Esophagus muscularis mucosa (tissue), 4 donors: ENCODE results near the gene ST3GAL5. TPM values are rescaled to one million over a fixed set of nuclear protein-coding genes. Genes with fewer than 3 reads are reported as not detected.
A peak's percentile ranks its signal among the peaks of the same experiment; 100 is the strongest.

Experiments used
- DNase-seq: peaks from one replicate; pipeline ENCODE4 v3.0.0-alpha.2; 2017; ENCODE audit errors: extremely low spot score
- H3K27ac ChIP-seq, 4 donors: fragments of 200-600 bp; sonication (generic); replicated peaks in 1 of 4; 1 replicate in 3 of 4; 2 replicates in 1 of 4; pipeline ENCODE4 v1.5.1; 2016 to 2019; ENCODE audit warnings: mild to moderate bottlenecking in 1 of 4
- H3K27me3 ChIP-seq, 4 donors: fragments of 200-600 bp; sonication (generic); one replicate each; pipeline versions ENCODE4 v1.5.1 to v1.6.0; 2016 to 2019
- H3K36me3 ChIP-seq, 4 donors: fragments of 200-600 bp; sonication (generic); one replicate each; pipeline ENCODE4 v1.5.1; 2016 to 2019
- H3K4me1 ChIP-seq, 4 donors: fragments of 200-600 bp; sonication (generic); one replicate each; pipeline ENCODE4 v1.5.1; 2016 to 2019
- H3K4me3 ChIP-seq, 4 donors: fragments of 200-600 bp; sonication (generic); 1 replicate in 2 of 4; 2 replicates in 2 of 4; pipeline ENCODE4 v1.5.1; 2016 to 2019; ENCODE audit warnings: mild to moderate bottlenecking in 4 of 4, moderate library complexity in 1 of 4
- H3K9me3 ChIP-seq, 4 donors: fragments of 200-600 bp; sonication (generic); 1 replicate in 3 of 4; 2 replicates in 1 of 4; pipeline ENCODE4 v1.5.1; 2016 to 2019
- EP300 ChIP-seq: sonication (generic); formaldehyde crosslinking; IDR thresholded peaks from one replicate; pipeline ENCODE4 v1.6.1; 2017; ENCODE audit warnings: antibody characterized with exemption
- POLR2A ChIP-seq: fragments of 450-650 bp; IDR thresholded peaks from one replicate; pipeline ENCODE4 v1.6.1; 2017; ENCODE audit warnings: antibody characterized with exemption, moderate library complexity, mild to moderate bottlenecking, low read depth
- POLR2AphosphoS5 ChIP-seq, 2 donors: sonication (generic); formaldehyde crosslinking; IDR thresholded peaks; one replicate each; pipeline ENCODE4 v1.6.1; 2017; ENCODE audit warnings: antibody characterized with exemption in 2 of 2
- WGBS: methylation state at CpG from one replicate; pipeline ENCODE4 v1.1.5; 2018; 5-methylcytosine and 5-hydroxymethylcytosine counted together
- intact Hi-C: fragments of 100-400 bp; cut with DNase I; formaldehyde crosslinking; loops from one replicate; pipeline ENCODE4 v1.15.1; 2023
- total RNA-seq, 4 donors: library from RNA; depleted of rRNA; stranded (reverse); fragments of >200 nt; gene quantifications; one replicate each; pipeline versions ENCODE4 v1.1.0 to v1.2.1, GENCODE V29; 2016
- TF ChIP-seq, protein P1 (sequence below), 3 experiments: fragments of 200-600 bp in 2 of 3; fragments of 450-650 bp in 1 of 3; sonication (generic) in 2 of 3; IDR thresholded peaks; one replicate each; pipeline ENCODE4 v1.5.1; 2017 to 2019; ENCODE audit warnings: antibody characterized with exemption in 3 of 3, mild to moderate bottlenecking in 2 of 3, moderate library complexity in 1 of 3

Gene ST3GAL5
- total RNA-seq, 4 donors from 2014 or later: 11.3 to 21.6 (median 19.4) TPM

- WGBS: 89% methylated on average over 5 of the region's 5 CpGs
- peaks cover 26 to 58% (median 44%) of the 10 kb centered on the region in 4 donors for H3K4me1 ChIP-seq
- no peaks in the 10 kb centered on the region for H3K9me3 ChIP-seq
- H3K36me3 ChIP-seq: no peaks in the 10 kb centered on the region
- no peaks in the 10 kb centered on the region for H3K27me3 ChIP-seq
- no peak for TF ChIP-seq EP300
- TF ChIP-seq POLR2AphosphoS5 (IDR thresholded peaks at IDR 0.05): no peak
- TF ChIP-seq, protein P1, sequence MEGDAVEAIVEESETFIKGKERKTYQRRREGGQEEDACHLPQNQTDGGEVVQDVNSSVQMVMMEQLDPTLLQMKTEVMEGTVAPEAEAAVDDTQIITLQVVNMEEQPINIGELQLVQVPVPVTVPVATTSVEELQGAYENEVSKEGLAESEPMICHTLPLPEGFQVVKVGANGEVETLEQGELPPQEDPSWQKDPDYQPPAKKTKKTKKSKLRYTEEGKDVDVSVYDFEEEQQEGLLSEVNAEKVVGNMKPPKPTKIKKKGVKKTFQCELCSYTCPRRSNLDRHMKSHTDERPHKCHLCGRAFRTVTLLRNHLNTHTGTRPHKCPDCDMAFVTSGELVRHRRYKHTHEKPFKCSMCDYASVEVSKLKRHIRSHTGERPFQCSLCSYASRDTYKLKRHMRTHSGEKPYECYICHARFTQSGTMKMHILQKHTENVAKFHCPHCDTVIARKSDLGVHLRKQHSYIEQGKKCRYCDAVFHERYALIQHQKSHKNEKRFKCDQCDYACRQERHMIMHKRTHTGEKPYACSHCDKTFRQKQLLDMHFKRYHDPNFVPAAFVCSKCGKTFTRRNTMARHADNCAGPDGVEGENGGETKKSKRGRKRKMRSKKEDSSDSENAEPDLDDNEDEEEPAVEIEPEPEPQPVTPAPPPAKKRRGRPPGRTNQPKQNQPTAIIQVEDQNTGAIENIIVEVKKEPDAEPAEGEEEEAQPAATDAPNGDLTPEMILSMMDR (IDR thresholded peaks at IDR 0.05): no peak
- TF ChIP-seq POLR2A: no peak
- peak overlapping the region; percentile 75 to 95 (median 89) for H3K4me3 ChIP-seq
- peak overlapping the region; percentile 88 to 95 (median 88) for H3K27ac ChIP-seq
- DNase-seq: no peak
- intact Hi-C loops: no loop called here
Measured at GRCh38 chr2:85890522-85891176, 1.9 kb upstream of the ST3GAL5 start.

DNA sequence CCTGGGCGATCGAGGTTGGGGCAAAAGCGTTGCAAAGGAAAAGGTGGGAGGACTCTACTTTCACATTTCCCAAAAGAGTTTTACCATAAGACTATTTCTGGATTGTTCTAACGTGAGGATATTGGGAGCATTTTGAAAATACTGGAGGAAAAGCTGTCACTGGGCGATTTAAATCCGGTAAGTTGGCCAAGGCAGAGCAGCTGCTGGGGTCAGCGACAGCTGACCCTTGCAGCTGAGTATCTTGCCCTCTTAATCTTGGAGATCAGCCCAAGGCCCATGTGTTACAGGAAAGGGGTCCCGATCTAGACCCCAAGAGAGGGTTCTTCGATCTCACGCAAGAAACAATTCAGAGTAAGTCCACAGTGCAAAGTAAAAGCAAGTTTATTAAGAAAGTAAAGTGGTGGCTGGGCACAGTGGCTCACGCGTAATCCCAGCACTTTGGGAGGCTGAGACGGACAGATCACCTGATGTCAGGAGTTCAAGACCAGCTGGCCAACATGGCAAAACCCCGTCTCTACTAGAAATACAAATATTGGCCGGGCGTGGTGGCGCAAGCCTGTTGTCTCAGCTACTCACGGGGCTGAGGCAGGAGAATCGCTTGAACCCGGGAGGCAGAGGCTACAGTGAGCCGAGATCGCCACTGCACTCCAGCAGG, 964 bp upstream of the ST3GAL5 start:
- intact Hi-C loops: loop anchor here (5.0 kb wide), 2 partner anchors 62 to 108 kb away; no protein-coding TSS in a partner anchor
- TF ChIP-seq, protein P1 (IDR thresholded peaks at IDR 0.05): no peak
- TF ChIP-seq POLR2A: no peak
- TF ChIP-seq EP300: no peak
- TF ChIP-seq POLR2AphosphoS5 (IDR thresholded peaks at IDR 0.05): no peak
- 34% methylated on average over 22 of the region's 22 CpGs for WGBS
- peak overlapping the region; percentile 75 to 95 (median 89) for H3K4me3 ChIP-seq
- peaks cover 26 to 65% (median 47%) of the 10 kb centered on the region in 4 donors for H3K4me1 ChIP-seq
- DNase-seq: no peak
- H3K27me3 ChIP-seq: no peaks in the 10 kb centered on the region
- no peaks in the 10 kb centered on the region for H3K9me3 ChIP-seq
- no peaks in the 10 kb centered on the region for H3K36me3 ChIP-seq
- H3K27ac ChIP-seq: peak overlapping the region; percentile 88 to 95 (median 88)

DNA sequence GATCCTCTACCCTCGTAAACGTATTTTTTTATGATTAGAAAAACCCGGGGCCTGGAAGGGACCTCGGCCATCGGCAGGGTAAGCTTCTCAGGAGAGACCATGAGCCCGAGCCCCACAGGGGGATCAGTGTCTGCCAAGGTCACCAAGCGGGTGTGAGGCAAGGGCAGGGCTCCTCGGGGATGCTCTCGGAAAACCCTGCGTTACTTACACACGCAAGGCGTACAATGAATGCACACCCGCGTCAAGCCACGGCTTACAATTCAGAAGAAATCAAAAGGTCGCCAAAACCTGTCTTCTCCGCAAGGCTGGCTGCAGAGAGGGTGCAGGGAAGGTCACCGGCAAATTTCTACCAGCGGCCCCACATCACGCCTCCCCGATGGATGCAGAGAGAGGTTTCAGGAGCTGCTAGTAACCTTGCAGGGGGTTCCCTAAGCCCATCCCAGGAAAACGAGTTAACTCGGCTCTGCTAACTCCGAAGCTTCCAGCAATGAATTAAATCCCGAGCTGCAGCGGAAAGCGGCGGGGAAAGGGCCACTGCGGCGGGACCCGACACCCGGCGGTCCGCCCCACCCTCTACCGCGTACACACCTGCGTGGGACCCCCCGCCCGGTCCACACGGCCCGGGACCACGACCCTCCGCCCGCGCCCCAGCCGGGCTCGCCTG, 638 bp downstream of the ST3GAL5 start:
- peak overlapping the region; percentile 75 to 95 (median 89) for H3K4me3 ChIP-seq
- H3K36me3 ChIP-seq: no peaks in the 10 kb centered on the region
- 1% methylated on average over 41 of the region's 47 CpGs for WGBS
- H3K4me1 ChIP-seq: peaks cover 26 to 64% (median 47%) of the 10 kb centered on the region in 4 donors
- TF ChIP-seq, protein P1 (IDR thresholded peaks at IDR 0.05): no peak
- no peak for TF ChIP-seq POLR2A
- TF ChIP-seq EP300: no peak
- TF ChIP-seq POLR2AphosphoS5 (IDR thresholded peaks at IDR 0.05): no peak
- DNase-seq: no peak
- peak overlapping the region; percentile 88 to 95 (median 88) for H3K27ac ChIP-seq
- no peaks in the 10 kb centered on the region for H3K9me3 ChIP-seq
- no peaks in the 10 kb centered on the region for H3K27me3 ChIP-seq
- intact Hi-C loops: loop anchor here (5.0 kb wide), 2 partner anchors 61 to 109 kb away; no protein-coding TSS in a partner anchor

GRCh38 chr2:85887566-85888019, 1.2 kb downstream of the ST3GAL5 start:
- Histone ChIP-seq H3K4me1 (peaks cover 26 to 59% (median 47%) of the 10 kb centered on the region in 4 donors), H3K27me3 (no peaks in the 10 kb centered on the region)
- intact Hi-C loops: loop anchor here (2.0 to 5.0 kb wide), 4 partner anchors 60 to 193 kb away; no protein-coding TSS in a partner anchor

More at GRCh38 chr2:85887566-85888019, 1.2 kb downstream of the ST3GAL5 start:
- Histone ChIP-seq H3K9me3 (no peaks in the 10 kb centered on the region), H3K27ac (peak overlapping the region; percentile 88 to 95 (median 88)), H3K4me3 (peak overlapping the region; percentile 75 to 95 (median 89)), H3K36me3 (no peaks in the 10 kb centered on the region)
- no peak for DNase-seq
- no peak for TF ChIP-seq EP300
- TF ChIP-seq, protein P1 (IDR thresholded peaks at IDR 0.05): peak; percentile 22 to 40 (median 34)
- WGBS: 3% methylated on average over 9 of the region's 10 CpGs
